Measurements from ENCODE around the gene CNOT1. TPM values are rescaled to one million over a fixed set of nuclear protein-coding genes. Genes with fewer than 3 reads are reported as not detected.

The CNOT1 gene
- total RNA-seq, 4 donors from 2014 or later = 54.7 to 119 (median 87.2) TPM

DNA sequence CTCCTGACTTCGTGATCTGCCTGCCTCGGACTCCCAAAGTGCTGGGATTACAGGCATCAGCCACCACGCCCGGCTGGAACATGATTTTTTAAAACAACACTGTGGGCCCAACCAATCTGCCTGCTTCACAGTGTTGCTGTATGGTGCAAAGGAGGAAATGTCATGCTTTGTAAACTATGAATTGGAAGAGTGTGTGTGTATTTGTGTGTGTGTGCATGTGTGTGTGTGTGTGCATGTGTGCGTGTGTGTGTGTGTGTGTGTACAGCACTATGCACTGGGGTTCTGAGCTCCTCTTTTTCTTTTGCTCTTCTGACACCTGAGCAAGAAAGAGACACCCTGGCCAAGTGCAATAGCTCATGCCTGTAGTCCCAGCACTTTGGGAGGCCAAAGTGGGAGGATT is 14.5 kb upstream of the CNOT1 start:
- in situ Hi-C loops (cut with MboI; ENCODE audit: low sequenced_read_pairs in 4 of 4) = loop anchor here in 1 of 4 donors (25.0 kb wide), 1 partner anchor 407 kb away; a partner anchor contains a TSS

GRCh38 chr16:58640949-58641348 is 11.3 kb upstream of the CNOT1 start:
- no peak overlapping the region for H3K4me3 ChIP-seq
- H3K27me3 ChIP-seq = no peaks in the 10 kb centered on the region
- in situ Hi-C loops (cut with MboI; ENCODE audit: low sequenced_read_pairs in 4 of 4) (loop anchor here in 1 of 4 donors (25.0 kb wide), 1 partner anchor 404 kb away; a partner anchor contains a TSS), intact Hi-C loops (cut with DNase I; ENCODE audit: low total_unique reads) (no loop called here)
- H3K9me3 ChIP-seq = no peaks in the 10 kb centered on the region
- ATAC-seq (no peak), DNase-seq (no peak)
- TF ChIP-seq, protein P1, sequence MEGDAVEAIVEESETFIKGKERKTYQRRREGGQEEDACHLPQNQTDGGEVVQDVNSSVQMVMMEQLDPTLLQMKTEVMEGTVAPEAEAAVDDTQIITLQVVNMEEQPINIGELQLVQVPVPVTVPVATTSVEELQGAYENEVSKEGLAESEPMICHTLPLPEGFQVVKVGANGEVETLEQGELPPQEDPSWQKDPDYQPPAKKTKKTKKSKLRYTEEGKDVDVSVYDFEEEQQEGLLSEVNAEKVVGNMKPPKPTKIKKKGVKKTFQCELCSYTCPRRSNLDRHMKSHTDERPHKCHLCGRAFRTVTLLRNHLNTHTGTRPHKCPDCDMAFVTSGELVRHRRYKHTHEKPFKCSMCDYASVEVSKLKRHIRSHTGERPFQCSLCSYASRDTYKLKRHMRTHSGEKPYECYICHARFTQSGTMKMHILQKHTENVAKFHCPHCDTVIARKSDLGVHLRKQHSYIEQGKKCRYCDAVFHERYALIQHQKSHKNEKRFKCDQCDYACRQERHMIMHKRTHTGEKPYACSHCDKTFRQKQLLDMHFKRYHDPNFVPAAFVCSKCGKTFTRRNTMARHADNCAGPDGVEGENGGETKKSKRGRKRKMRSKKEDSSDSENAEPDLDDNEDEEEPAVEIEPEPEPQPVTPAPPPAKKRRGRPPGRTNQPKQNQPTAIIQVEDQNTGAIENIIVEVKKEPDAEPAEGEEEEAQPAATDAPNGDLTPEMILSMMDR (IDR thresholded peaks at IDR 0.05 in 4 of 5, conservative IDR thresholded peaks at IDR 0.05 in 1 of 5) = no peak
- TF ChIP-seq POLR2A (IDR thresholded peaks at IDR 0.05) = no peak
- no peak overlapping the region for H3K27ac ChIP-seq
- no peaks in the 10 kb centered on the region for H3K36me3 ChIP-seq
- H3K4me1 ChIP-seq = no peaks in the 10 kb centered on the region

More for the DNA sequence above, 14.5 kb upstream of the CNOT1 start:
- Histone ChIP-seq H3K27me3 (no peaks in the 10 kb centered on the region), H3K36me3 (no peaks in the 10 kb centered on the region), H3K4me1 (no peaks in the 10 kb centered on the region), H3K4me3 (no peak overlapping the region), H3K9me3 (no peaks in the 10 kb centered on the region), H3K27ac (no peak overlapping the region)
- intact Hi-C loops (cut with DNase I; ENCODE audit: low total_unique reads) = no loop called here
- ATAC-seq = no peak
- TF ChIP-seq, protein P1 (IDR thresholded peaks at IDR 0.05 in 4 of 5, conservative IDR thresholded peaks at IDR 0.05 in 1 of 5) = no peak
- no peak for DNase-seq

GRCh38 chr16:58639836-58640235 is 10.2 kb upstream of the CNOT1 start:
- H3K27ac ChIP-seq = no peak overlapping the region
- in situ Hi-C loops (cut with MboI; ENCODE audit: low sequenced_read_pairs in 4 of 4) (loop anchor here in 1 of 4 donors (25.0 kb wide), 1 partner anchor 403 kb away; a partner anchor contains a TSS), intact Hi-C loops (cut with DNase I; ENCODE audit: low total_unique reads) (no loop called here)
- DNase-seq (no peak), ATAC-seq (no peak)
- no peaks in the 10 kb centered on the region for H3K4me1 ChIP-seq
- no peaks in the 10 kb centered on the region for H3K36me3 ChIP-seq
- H3K4me3 ChIP-seq = no peak overlapping the region
- no peaks in the 10 kb centered on the region for H3K27me3 ChIP-seq
- no peaks in the 10 kb centered on the region for H3K9me3 ChIP-seq
- no peak for TF ChIP-seq POLR2A (IDR thresholded peaks at IDR 0.05)
- TF ChIP-seq, protein P1 (IDR thresholded peaks at IDR 0.05 in 4 of 5, conservative IDR thresholded peaks at IDR 0.05 in 1 of 5) = no peak

DNA sequence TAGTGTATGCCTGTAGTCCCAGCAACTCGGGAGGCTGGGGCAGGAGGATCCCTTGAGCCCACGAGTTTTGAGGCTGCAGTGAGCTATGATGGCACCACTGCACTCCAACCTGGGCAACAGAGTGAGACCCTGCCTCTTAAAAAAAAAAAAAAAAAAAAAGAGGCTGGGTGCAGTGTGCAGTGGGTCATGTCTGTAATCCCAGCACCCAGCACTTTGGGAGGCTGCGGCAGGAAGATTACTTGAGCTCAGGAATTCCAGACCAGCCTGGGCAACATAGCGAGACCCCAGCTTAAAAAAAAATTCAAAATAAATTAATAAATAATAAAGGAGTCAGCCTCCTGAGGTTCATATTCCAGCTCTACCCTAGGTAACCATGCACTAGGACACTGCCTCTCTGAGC is 9.6 kb upstream of the CNOT1 start:
- in situ Hi-C loops (cut with MboI; ENCODE audit: low sequenced_read_pairs in 4 of 4) = loop anchor here in 1 of 4 donors (25.0 kb wide), 1 partner anchor 402 kb away; a partner anchor contains a TSS
- H3K9me3 ChIP-seq = no peaks in the 10 kb centered on the region
- no peak overlapping the region for H3K4me3 ChIP-seq
- DNase-seq (no peak), ATAC-seq (no peak)
- intact Hi-C loops (cut with DNase I; ENCODE audit: low total_unique reads) = no loop called here
- no peaks in the 10 kb centered on the region for H3K4me1 ChIP-seq
- no peaks in the 10 kb centered on the region for H3K36me3 ChIP-seq
- no peak overlapping the region for H3K27ac ChIP-seq
- no peaks in the 10 kb centered on the region for H3K27me3 ChIP-seq
- TF ChIP-seq, protein P1 (IDR thresholded peaks at IDR 0.05 in 4 of 5, conservative IDR thresholded peaks at IDR 0.05 in 1 of 5) = no peak
- no peak for TF ChIP-seq POLR2A (IDR thresholded peaks at IDR 0.05)
